K562 (cell line): ENCODE data around the gene IL1RAPL2.

Source experiments
- CTCF ChIP-seq, 3 experiments: IDR thresholded peaks in 2 of 3; conservative IDR thresholded peaks in 1 of 3; 2 replicates each; pipeline ENCODE4 v1.5.1; 2011 to 2012; ENCODE audit warnings: low read length in 3 of 3, mild to moderate bottlenecking in 3 of 3, control low read depth in 2 of 3, improper control_type of control experiment in 1 of 3, inconsistent platforms in 1 of 3, low read depth in 1 of 3, mixed read lengths in 1 of 3, moderate library complexity in 1 of 3; ENCODE audit not compliant: insufficient read depth in 2 of 3
- EP400 ChIP-seq: fragments of 450-650 bp; IDR thresholded peaks from 2 replicates; pipeline ENCODE4 v1.6.1; 2017; ENCODE audit warnings: antibody characterized with exemption, mild to moderate bottlenecking, moderate library complexity
- HDAC8 ChIP-seq: fragments of 450-650 bp; IDR thresholded peaks from 2 replicates; pipeline ENCODE4 v1.6.1; 2016; ENCODE audit warnings: mild to moderate bottlenecking, missing genetic modification characterization, moderate library complexity, missing compliant biosample characterization
- MAZ ChIP-seq, 2 experiments: fragments of 450-650 bp in 1 of 2; sonication (generic) in 1 of 2; formaldehyde crosslinking; IDR thresholded peaks in 1 of 2; conservative IDR thresholded peaks in 1 of 2; 2 replicates each; pipeline versions ENCODE4 v1.4.0 to v1.5.0; 2020; ENCODE audit warnings: mild to moderate bottlenecking in 1 of 2, missing genetic modification reagents in 1 of 2
- STAG1 ChIP-seq: sonication (generic); formaldehyde crosslinking; IDR thresholded peaks from 2 replicates; pipeline ENCODE4 v1.5.0; 2020; ENCODE audit warnings: missing genetic modification reagents, borderline replicate concordance
- STAT5B ChIP-seq: fragments of 250-450 bp; sonication (Bioruptor Pico); IDR thresholded peaks from 2 replicates; pipeline ENCODE4 v1.8.0; 2021; ENCODE audit warnings: mild to moderate bottlenecking, inconsistent platforms
- ZFX ChIP-seq: sonication (generic); formaldehyde crosslinking; IDR thresholded peaks from 2 replicates; pipeline ENCODE4 v1.8.0; 2022; ENCODE audit warnings: mild to moderate bottlenecking, missing genetic modification reagents, moderate library complexity
- ZNF354B ChIP-seq: fragments of 250-450 bp; sonication (Bioruptor Pico); IDR thresholded peaks from 2 replicates; pipeline ENCODE4 v1.4.0; 2020
- TF ChIP-seq, protein P1 (sequence below): sonication (generic); formaldehyde crosslinking; IDR thresholded peaks from 2 replicates; pipeline ENCODE4 v1.9.0; 2022; ENCODE audit warnings: mild to moderate bottlenecking, missing genetic modification reagents
- TF ChIP-seq, protein P2 (sequence below), 2 experiments: fragments of 450-650 bp; IDR thresholded peaks; 2 replicates each; pipeline ENCODE4 v1.6.1; 2016; ENCODE audit warnings: mild to moderate bottlenecking in 2 of 2, borderline replicate concordance in 1 of 2, low read depth in 1 of 2, moderate library complexity in 1 of 2

GRCh38 chrX:105645667-105646357, 1079.8 kb downstream of the IL1RAPL2 start:
- TF ChIP-seq STAT5B (CRISPR knock-in tag) (no peak), ZFX (CRISPR knock-in tag) (no peak), HDAC8 (tag) (no peak), MAZ (CRISPR knock-in tag; conservative IDR thresholded peaks at IDR 0.05 in 1 of 2, IDR thresholded peaks at IDR 0.05 in 1 of 2) (no peak), EP400 (no peak), STAG1 (no peak), ZNF354B (CRISPR knock-in tag) (no peak), CTCF (IDR thresholded peaks at IDR 0.05 in 2 of 3, conservative IDR thresholded peaks at IDR 0.05 in 1 of 3; ENCODE audit: insufficient read depth in 2 of 3, low read depth in 1 of 3, low read length in 3 of 3) (no peak)
- TF ChIP-seq, protein P1, sequence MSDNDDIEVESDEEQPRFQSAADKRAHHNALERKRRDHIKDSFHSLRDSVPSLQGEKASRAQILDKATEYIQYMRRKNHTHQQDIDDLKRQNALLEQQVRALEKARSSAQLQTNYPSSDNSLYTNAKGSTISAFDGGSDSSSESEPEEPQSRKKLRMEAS (CRISPR knock-in tag), result no peak
- TF ChIP-seq, protein P2, sequence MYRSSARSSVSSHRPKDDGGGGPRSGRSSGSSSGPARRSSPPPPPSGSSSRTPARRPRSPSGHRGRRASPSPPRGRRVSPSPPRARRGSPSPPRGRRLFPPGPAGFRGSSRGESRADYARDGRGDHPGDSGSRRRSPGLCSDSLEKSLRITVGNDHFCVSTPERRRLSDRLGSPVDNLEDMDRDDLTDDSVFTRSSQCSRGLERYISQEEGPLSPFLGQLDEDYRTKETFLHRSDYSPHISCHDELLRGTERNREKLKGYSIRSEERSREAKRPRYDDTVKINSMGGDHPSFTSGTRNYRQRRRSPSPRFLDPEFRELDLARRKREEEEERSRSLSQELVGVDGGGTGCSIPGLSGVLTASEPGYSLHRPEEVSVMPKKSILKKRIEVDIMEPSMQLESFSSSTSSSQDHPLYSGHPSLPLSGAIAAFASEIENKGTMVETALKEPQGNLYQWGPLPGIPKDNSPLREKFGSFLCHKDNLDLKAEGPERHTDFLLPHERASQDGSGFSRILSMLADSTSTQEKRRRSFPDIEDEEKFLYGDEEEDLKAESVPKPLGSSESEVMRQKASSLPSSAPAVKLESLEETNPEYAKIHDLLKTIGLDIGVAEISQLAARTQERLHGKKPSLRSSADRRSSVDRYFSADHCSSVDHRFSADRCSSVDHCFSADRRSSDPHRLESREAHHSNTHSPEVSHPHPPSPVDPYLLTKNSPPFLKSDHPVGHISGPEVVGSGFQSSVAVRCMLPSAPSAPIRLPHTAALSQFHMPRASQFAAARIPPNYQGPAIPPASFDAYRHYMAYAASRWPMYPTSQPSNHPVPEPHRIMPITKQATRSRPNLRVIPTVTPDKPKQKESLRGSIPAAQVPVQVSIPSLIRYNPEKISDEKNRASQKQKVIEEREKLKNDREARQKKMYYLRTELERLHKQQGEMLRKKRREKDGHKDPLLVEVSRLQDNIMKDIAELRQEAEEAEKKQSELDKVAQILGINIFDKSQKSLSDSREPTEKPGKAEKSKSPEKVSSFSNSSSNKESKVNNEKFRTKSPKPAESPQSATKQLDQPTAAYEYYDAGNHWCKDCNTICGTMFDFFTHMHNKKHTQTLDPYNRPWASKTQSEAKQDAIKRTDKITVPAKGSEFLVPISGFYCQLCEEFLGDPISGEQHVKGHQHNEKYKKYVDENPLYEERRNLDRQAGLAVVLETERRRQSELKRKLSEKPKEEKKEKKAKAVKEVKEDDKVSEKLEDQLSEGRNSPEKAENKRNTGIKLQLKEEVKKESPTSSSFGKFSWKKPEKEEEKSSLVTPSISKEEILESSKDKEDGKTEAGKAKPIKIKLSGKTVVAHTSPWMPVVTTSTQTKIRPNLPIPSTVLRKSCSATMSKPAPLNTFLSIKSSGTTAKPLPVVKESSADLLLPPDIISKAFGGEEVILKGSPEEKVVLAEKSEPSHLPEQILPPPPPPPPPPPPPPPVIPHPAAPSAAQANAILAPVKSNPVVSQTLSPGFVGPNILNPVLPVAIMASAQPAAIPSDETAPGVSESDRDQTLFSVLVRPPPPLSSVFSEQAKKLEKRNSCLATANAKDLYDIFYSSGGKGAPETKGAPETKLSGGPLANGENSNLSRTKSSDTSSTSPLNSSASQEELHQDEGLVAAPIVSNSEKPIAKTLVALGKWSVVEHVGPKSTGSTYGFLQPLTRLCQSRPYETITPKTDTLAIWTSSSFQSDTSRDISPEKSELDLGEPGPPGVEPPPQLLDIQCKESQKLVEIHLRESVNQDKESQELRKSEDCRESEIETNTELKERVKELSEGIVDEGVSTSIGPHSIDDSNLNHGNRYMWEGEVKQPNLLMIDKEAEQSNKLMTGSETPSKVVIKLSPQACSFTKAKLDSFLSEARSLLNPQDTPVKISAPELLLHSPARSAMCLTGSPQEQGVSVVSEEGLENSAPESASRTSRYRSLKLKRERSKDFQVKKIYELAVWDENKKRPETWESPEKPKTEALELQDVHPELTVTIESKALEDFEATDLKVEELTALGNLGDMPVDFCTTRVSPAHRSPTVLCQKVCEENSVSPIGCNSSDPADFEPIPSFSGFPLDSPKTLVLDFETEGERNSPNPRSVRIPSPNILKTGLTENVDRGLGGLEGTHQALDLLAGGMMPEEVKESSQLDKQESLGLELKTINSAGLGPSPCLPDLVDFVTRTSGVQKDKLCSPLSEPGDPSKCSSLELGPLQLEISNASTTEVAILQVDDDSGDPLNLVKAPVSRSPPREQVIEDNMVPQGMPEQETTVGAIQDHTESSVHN (IDR thresholded peaks at IDR 0.05; ENCODE audit: borderline replicate concordance in 1 of 2, low read depth in 1 of 2), result no peak
